Transverse colon (tissue), 4 donors: Measurements from ENCODE around the gene TMEM95.

Experiments used
- CTCF ChIP-seq, 5 experiments: fragments of 200-600 bp in 3 of 5; fragments of 450-650 bp in 2 of 5; sonication (generic) in 3 of 5; IDR thresholded peaks; 1 replicate in 2 of 5; 2 replicates in 3 of 5; pipeline ENCODE4 v1.5.1; 2016 to 2017; ENCODE audit warnings: antibody characterized with exemption in 5 of 5, inconsistent platforms in 3 of 5, mild to moderate bottlenecking in 2 of 5, moderate library complexity in 1 of 5
- EP300 ChIP-seq: sonication (generic); formaldehyde crosslinking; IDR thresholded peaks from one replicate; pipeline ENCODE4 v1.6.1; 2017; ENCODE audit warnings: antibody characterized with exemption, low read depth
- POLR2A ChIP-seq: fragments of 450-650 bp; IDR thresholded peaks from one replicate; pipeline ENCODE4 v1.6.1; 2016; ENCODE audit warnings: antibody characterized with exemption, mild to moderate bottlenecking, moderate library complexity
- POLR2AphosphoS5 ChIP-seq, 3 donors: sonication (generic); formaldehyde crosslinking; IDR thresholded peaks; one replicate each; pipeline ENCODE4 v1.6.1; 2016; ENCODE audit warnings: antibody characterized with exemption in 3 of 3

- TF ChIP-seq CTCF (IDR thresholded peaks at IDR 0.05) (no peak), EP300 (no peak), POLR2AphosphoS5 (IDR thresholded peaks at IDR 0.05) (peak in 1 of 3 donors; percentile 8), POLR2A (no peak)
These were observed 1.8 kb downstream of the TMEM95 start for GRCh38 chr17:7356756-7357155.
